Measurements from ENCODE around the gene ASB15.

ASB15 gene

GRCh38 chr7:123637878-123638277 lies 36.3 kb downstream of the ASB15 start:
- no peak for FAIRE-seq

- FAIRE-seq, result no peak
Measured at GRCh38 chr7:123639631-123640030, 38.0 kb downstream of the ASB15 start.

DNA sequence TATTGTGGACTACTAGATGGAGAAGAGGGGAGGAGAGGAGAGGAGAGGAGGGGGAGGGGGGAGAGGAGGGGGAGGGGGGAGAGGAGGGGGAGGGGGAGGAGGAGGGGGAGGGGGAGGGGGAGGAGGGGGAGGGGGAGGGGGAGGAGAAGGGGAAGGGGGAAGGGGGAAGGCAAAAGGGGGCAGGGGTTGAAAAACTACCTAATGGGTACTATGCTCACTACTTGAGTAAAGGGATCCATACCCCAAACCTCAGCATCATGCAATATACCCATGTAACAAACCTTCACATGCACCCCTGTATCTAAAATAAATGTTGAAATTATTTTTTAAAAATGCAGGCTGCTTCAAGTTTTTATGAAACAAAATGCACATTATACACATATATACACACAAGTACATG lies 39.0 kb downstream of the ASB15 start:
- no peak for FAIRE-seq

GRCh38 chr7:123641901-123642300 lies 40.3 kb downstream of the ASB15 start:
- FAIRE-seq, result no peak

DNA sequence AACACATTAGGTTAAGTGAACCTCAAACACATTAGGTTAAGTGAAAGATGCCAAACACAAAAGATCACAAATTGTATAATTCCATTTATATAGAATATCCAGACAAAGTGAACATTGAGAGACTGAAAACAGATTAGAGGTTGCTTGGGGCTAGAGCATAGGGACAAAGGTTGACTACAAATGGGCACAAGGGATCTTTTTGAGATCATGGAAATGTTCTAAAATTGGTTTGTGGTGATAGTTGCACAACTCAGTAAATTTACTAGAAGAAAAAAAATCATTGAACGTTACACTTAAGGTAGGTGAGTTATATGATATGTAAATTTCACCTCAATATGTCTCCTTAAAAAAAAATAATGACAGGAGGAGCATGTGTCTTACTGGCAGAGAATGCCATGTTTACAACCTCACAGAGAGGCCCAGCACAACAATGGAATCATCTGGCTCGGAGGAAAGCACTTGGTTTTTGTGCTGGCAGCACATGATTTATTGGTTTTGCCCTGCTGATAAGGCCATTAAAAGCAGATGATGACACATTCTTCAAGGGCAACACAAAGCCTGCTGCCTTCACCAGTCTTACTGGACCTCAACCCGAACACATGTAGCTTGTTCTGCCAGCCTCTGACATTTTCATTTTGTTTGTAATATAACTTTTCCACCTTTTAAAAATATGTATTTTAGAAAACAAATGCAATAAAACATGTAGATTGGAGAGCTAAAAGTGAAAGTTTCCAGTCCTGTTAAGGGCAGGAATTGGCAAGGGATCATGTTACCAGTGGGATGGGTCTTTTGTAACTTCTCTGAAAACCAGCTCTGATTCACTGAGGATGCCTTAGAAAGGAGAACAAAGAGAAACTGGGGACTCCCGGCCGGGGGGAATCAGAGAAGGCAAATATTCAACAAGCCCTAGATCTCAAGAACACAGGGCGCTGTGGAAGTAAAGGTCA lies 42.1 kb downstream of the ASB15 start:
- FAIRE-seq, result no peak

- FAIRE-seq, result no peak
Measured at GRCh38 chr7:123645516-123645915, 43.9 kb downstream of the ASB15 start.

DNA sequence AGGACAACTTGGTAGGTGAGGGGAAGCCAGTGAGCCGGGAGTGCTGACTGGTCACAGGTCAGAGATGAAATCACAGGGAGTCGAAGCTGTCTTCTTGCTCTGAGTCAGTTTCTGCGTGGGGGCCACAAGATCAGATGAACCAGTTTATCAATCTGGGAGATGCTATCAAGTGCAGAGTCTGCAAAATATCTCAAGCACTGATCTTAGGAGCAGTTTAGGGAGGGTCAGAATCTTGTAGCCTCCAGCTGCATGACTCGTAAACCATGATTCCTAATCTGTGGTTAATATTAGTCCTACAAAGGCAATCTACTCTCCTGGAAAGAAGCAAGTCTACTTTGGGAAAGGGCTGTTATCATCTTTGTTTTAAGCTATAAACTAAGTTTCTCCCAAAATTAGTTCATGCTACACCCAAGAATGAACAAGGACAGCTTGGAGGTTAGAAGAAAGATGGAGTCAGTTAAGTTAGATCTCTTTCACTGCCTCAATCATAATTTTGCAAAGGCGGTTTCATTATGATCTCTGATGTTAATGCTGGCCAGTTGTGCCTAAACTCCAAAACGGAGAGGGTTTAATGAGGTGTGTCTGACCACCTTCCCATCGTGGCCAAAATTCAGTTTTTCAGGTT lies 45.6 kb downstream of the ASB15 start:
- FAIRE-seq, result no peak

DNA sequence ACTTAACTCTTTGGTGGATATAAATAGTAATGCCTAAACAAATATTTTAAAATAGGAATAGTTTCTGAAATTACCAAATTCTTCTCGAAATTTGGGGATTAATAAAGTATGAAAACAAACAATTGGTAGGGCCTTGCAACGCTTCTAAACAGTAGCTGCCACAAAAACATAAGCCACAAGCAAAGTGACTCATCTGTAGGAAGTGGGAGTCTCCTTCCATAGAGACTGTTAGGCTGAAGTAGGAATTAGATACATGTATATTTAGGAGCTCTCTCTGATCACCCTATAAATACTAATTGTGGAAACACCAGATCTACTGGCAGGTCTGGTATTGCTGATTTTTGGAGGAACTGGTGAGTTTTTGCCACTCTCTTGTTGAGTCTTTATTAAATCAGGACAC lies 48.3 kb downstream of the ASB15 start:
- no peak for FAIRE-seq

GRCh38 chr7:123650595-123650994 lies 49.0 kb downstream of the ASB15 start:
- FAIRE-seq, result no peak

- FAIRE-seq, result no peak
Measured at GRCh38 chr7:123652406-123652805, 50.8 kb downstream of the ASB15 start.

GRCh38 chr7:123653162-123653561 lies 51.5 kb downstream of the ASB15 start:
- no peak for FAIRE-seq

DNA sequence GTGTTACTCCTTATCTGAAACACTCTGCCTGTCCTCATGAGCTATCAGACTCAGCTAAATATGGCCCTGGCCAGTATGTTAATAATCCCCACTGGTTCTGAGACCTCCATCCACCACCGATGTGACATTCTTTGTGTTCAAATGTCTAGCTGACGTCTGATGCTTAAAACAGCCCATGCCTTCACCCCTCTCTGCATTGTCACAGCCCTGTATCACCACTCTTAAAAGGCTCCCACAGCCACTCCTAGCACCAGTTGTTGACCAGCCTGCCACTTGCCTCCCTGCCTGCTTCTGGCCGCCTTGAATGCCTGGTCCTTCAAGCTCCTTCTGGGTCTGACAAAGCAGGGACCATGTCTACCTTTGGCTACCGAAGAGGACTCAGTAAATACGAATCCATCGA lies 54.0 kb downstream of the ASB15 start, which contains the start of gene LMOD2:
TSS of gene LMOD2 (plus strand) at position 253 of the 400 bp plus-strand sequence. CDS start at position 351, 98 bp downstream.
- FAIRE-seq, result no peak

GRCh38 chr7:123656544-123657303 lies 55.1 kb downstream of the ASB15 start:
- no peak for FAIRE-seq

DNA sequence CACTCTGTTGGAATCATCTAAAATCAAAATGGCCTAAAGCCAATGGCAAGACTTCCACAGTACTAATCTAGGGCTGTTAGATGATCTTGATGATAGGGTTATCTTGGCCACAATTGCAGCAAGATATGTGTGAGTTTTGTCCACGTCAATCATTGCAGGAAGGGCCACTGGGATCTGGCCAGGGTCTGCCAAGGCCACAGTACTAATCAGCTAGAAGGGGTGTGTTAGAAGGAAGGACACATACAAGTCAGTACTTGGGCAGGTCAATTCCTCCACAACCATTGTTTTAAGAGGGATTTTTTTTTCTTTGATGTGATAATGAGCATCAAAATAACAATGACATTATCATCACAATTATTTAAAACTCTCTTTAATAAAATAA lies 55.7 kb downstream of the ASB15 start:
- FAIRE-seq, result no peak

- no peak for FAIRE-seq
Measured at GRCh38 chr7:123658023-123658422, 56.4 kb downstream of the ASB15 start.

- no peak for FAIRE-seq
Measured at GRCh38 chr7:123660514-123661354, 59.1 kb downstream of the ASB15 start.

GRCh38 chr7:123661765-123662164 lies 60.1 kb downstream of the ASB15 start:
- FAIRE-seq, result no peak

- no peak for FAIRE-seq
Measured at GRCh38 chr7:123662293-123662692, 60.7 kb downstream of the ASB15 start.

DNA sequence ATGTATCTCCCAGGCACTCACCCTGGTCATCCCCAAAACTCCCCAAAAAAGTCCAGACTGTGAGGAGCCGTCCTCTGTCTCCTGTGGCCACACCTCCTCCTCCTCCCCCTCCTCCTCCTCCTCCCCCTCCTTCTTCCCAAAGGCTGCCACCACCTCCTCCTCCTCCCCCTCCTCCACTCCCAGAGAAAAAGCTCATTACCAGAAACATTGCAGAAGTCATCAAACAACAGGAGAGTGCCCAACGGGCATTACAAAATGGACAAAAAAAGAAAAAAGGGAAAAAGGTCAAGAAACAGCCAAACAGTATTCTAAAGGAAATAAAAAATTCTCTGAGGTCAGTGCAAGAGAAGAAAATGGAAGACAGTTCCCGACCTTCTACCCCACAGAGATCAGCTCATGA lies 61.1 kb downstream of the ASB15 start:
- no peak for FAIRE-seq

DNA sequence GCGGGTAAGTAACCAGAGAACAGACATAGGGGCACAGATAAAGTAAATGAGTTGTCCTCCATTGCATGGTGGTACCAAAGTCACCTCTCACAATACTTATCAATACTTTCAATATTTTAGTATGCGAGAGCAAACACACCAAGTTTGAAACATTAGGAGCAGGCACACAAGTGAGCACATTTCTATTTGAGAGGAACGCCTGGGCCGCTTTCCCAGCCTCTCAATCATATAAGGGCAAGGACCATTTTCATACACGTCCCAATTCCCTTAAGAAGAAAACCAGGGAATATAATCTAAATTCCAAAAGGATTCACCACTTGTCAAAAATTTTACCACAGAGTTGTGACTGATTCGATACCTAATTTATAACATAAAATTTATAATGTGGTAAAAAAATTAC lies 61.6 kb downstream of the ASB15 start:
- FAIRE-seq, result no peak

- FAIRE-seq, result no peak
Measured at GRCh38 chr7:123665157-123665556, 63.5 kb downstream of the ASB15 start.

- no peak for FAIRE-seq
Measured at GRCh38 chr7:123665896-123666295, 64.3 kb downstream of the ASB15 start.

DNA sequence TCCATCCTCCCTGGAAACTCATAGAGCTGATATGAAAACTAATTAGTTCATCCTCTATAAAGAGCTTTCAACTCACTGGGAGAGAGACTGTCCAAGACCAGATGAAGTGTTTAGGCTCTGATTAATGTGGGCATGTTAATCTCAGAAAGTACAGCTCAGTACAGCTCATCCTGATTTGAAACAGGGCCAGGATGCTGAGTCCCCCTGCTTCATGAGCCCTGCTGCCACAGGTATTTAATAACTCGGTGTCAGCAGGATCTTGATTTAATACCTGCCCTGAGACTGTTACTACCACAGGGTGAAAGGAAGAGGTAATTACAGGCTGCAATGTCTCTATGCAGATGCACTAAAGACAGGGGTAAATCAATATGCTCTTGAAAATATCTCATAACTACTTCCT lies 64.9 kb downstream of the ASB15 start:
- FAIRE-seq, result no peak
